Bone marrow (tissue), 2 donors: Measurements from ENCODE around the gene CELA2A.
"Not testable (repeated sequence)": the region's sequence is repeated elsewhere in the genome, so short reads cannot be mapped to it uniquely, and the experiment has no call there.

Source experiments
- DNase-seq, 2 donors: peaks; one replicate each; lab custom pipeline; 2025; lab: John Stamatoyannopoulos, UW

The CELA2A gene

GRCh38 chr1:15469821-15470448, 13.4 kb downstream of the CELA2A start:
- DNase-seq, result not testable (repeated sequence)

GRCh38 chr1:15471067-15471466, 14.5 kb downstream of the CELA2A start:
- not testable (repeated sequence) for DNase-seq

DNA sequence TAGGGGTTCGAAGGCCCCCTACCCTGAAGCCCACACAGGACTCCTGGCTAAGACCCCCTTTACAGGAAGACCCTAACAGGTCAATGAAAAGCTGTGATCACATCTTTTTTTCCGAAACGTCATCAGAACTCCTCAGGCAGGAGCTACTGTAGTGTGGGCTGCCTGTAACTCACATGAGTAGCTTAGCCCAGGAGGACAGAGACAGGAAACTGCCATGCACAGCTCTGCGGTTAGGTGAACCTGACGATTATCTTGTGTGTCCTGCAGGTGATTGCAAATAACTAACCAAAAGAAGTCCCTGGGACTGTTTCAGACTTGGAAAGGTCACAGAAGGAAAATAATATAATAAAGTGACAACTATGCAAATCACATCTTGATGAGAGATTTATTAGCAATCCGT, 15.2 kb downstream of the CELA2A start:
- DNase-seq, result not testable (repeated sequence)

GRCh38 chr1:15472587-15472986, 16.1 kb downstream of the CELA2A start:
- no peak for DNase-seq

- no peak for DNase-seq
Observed at GRCh38 chr1:15475752-15476314, 19.3 kb downstream of the CELA2A start, which contains the start of gene CELA2B. Gene CELA2B, plus strand, starts transcription at chr1:15476104. Its CDS starts 22 bp downstream, at chr1:15476126.

DNA sequence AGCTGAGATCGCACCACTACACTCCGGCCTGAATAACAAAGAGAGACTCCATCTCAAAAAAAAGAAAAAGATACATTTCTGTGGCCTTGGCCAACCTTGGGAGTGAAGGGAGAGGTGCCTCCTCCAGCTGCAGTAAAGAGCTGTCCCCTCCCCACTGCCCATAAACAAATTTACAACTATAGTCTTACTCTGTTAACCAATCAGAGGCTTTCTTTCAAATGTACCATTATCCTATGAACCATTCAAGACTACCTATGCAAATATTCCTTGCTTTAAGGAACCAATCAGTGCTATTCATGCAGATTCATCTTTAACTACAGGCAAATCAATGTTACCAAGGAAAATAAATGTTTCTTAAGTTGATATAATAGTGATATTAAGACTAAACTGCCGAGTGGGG, 20.4 kb downstream of the CELA2A start:
- DNase-seq, result no peak

GRCh38 chr1:15477646-15478212, 21.2 kb downstream of the CELA2A start:
- DNase-seq, result no peak

DNA sequence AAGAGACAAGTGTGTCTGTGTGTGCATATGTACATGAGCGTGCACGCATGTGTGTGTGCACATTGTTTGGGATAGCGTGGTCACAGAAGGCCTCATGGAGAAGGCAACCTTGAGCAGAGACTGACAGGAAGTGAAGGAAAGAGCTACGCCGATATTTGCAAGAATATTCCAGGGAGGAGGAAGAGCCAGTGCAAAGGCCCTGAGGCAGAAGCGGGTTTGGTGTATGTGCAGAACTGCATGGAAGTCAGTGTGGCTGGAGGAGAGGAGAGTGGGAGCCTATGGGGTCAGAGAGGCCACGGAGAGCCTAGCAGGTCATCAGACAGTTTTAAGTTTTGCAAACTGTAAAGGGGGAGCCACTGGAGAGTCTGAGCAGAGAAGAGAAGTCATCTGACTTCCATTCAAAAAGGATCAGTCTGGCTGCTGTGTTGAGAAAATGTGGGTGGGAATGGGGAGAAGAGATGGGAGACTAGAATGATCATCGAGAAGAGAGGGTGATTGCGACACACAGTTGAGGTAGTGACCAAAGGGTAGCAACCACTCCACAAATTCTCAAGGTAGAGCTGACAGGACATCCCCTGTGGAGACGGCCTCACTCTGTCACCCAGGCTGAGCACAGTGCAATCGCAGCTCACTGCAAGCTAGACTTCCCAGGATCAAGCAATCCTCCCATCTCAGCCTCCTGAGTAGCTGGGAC, 23.3 kb downstream of the CELA2A start:
- no peak for DNase-seq

GRCh38 chr1:15482455-15482854, 25.9 kb downstream of the CELA2A start:
- DNase-seq, result not testable (repeated sequence)

GRCh38 chr1:15482983-15483543, 26.5 kb downstream of the CELA2A start:
- not testable (repeated sequence) for DNase-seq

DNA sequence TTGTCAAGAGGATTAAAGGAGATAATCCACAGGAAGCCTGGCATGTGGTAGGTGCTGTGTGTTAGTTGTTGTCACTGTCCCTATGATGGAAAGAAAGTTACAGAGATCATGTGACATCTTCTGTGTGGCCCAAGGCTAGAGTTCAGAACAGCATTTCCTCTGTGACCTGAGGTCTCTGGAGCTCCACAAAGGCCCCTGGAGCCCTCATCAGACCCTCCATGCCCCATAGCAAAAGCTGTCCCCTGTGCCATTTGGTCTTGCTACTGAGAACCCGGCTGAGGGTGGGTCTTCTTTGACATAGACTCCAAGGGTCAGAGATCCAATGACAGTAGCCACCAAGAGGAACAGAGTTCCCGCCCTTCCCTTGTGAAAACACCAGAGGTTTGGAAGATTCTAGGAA, 27.4 kb downstream of the CELA2A start:
- no peak for DNase-seq

- DNase-seq, result not testable (repeated sequence)
Observed at GRCh38 chr1:15484443-15484842, 27.9 kb downstream of the CELA2A start.

DNA sequence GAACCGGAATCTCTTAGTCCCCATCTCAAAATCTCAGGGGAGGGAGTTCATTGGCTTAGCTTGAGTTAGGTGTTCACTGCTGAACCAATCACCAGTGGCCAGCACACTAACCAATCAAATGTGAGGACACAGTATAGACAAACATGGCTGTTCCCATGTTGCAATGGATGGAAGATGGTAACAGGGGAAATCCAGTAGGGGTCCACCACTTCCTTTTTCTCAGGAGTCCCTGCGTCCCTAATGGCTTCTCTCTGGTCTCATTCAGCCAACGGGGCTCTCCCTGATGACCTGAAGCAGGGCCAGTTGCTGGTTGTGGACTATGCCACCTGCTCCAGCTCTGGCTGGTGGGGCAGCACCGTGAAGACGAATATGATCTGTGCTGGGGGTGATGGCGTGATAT, 29.1 kb downstream of the CELA2A start:
- no peak for DNase-seq

- DNase-seq, result not testable (repeated sequence)
Observed at GRCh38 chr1:15486844-15487610, 30.5 kb downstream of the CELA2A start.

- DNase-seq, result no peak
Observed at GRCh38 chr1:15488371-15488770, 31.8 kb downstream of the CELA2A start.

DNA sequence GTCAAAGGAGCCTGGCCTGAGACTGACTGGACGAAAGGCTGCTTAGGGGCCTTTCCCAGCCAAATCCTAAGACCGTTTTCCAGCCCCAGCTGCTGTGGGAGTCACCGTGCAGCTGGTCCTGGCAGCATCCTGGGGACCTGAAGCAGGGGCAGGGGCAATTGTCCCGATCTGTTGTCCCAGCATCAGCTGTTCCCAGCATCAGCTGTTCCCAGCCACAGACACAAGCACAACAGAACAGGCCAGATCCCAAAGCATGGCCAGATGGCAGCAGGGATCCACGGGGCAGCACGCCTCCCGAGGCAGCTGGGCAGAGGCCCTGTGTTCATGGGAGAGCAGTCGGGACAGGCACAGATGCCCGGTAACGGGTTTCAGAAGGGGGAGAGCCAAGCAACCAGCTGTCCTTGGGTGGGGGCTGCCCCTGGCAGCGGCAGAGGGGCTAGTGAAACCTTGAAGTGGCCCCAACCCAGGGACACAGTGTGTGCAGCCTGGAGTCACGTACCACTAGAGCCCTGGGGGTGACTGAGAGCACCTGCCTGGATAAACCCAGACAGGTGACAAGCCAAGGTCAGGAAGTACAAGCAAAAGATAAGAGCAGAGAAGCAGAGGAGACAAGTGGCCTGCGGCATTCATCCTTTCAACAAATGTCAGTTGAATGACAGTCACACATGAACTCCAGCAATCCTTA, 32.7 kb downstream of the CELA2A start:
- DNase-seq, result no peak

DNA sequence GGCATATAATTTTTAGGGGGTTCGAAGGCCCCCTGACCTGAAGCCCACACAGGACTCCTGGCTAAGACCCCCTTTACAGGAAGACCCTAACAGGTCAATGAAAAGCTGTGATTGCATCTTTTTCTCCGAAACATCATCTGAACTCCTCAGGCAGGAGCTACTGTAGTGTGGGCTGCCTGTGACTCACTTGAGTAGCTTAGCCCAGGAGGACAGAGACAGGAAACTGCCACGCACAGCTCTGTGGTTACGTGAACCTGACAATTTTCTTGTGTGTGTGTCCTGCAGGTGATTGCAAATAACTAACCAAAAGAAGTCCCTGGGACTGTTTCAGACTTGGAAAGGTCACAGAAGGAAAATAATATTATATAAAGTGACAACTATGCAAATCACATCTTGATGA, 34.5 kb downstream of the CELA2A start:
- not testable (repeated sequence) for DNase-seq

DNA sequence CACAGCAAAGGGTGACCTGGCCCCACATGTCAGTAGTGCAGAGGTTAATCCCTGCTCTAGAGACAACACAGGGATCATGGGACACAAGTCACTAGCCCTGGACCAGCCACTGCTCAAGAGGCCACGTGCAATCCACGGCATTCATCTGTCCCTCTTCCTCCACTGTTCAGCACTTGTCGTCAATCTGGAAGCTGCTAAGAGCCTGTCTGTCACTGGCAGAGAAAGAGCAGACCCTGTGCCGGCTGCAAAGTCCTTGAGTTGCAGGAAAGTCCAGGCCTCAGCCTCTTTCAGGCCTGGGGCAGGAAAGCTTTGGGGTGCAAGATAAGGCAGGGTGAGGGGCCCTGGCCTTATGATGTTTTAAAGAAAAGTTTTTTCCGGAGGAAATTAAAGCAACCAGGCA, 36.1 kb downstream of the CELA2A start:
- no peak for DNase-seq

DNA sequence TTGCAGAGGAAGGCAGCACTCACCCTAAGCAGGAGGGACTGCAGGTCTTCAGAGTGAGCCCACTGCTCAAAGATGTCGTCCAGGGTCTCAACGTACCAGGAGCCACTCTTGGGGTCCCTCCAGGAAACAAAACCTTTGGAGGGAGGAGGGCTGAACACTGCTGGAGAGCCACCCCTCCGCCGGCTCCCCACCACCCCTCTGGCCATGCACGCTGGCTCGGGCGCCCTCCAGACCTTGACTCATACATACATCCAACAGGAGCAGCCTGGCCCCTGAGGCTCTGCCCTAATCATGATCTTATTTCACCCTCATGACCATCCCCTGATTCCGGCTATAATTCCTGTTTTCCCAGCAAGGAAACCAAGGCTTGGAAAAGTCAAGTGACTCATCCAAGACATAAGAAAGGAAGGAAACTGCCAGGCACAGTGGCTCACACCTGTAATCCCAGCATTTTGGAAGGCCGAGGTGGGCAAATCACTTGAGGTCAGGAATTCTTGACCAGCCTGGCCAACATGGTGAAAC, 37.4 kb downstream of the CELA2A start:
- DNase-seq, result no peak

GRCh38 chr1:15500184-15501178, 43.9 kb downstream of the CELA2A start:
- no peak for DNase-seq
